Cardiac fibroblast (primary cell): ENCODE results near the gene HHIPL1.

Experiments
- DNase-seq, 2 donors: peaks; one replicate each; pipeline versions ENCODE4 v3.0.0 to v3.0.0-alpha.2; 2010; ENCODE audit warnings: low read depth in 2 of 2
- H3K4me3 ChIP-seq, 2 donors: replicated peaks in 1 of 2; 1 replicate in 1 of 2; 2 replicates in 1 of 2; pipeline ENCODE4 v1.5.1; 2011; ENCODE audit warnings: low read depth in 2 of 2, low read length in 2 of 2, mild to moderate bottlenecking in 2 of 2, moderate library complexity in 1 of 2
- CTCF ChIP-seq: IDR thresholded peaks from one replicate; pipeline ENCODE4 v1.5.1; 2011; ENCODE audit warnings: low read depth, mild to moderate bottlenecking, low read length, inconsistent platforms

HHIPL1 gene

GRCh38 chr14:99670361-99671234 is 25.7 kb downstream of the HHIPL1 start:
- DNase-seq = no peak
- no peak for TF ChIP-seq CTCF
- H3K4me3 ChIP-seq = no peak overlapping the region

- no peak overlapping the region for H3K4me3 ChIP-seq
- TF ChIP-seq CTCF = no peak
- no peak for DNase-seq
Measured at GRCh38 chr14:99671235-99672224, 26.6 kb downstream of the HHIPL1 start.

- no peak for DNase-seq
- no peak overlapping the region for H3K4me3 ChIP-seq
- no peak for TF ChIP-seq CTCF
Measured at GRCh38 chr14:99672506-99673304, 27.8 kb downstream of the HHIPL1 start.

- no peak overlapping the region for H3K4me3 ChIP-seq
- TF ChIP-seq CTCF = no peak
- no peak for DNase-seq
Measured at GRCh38 chr14:99673305-99674063, 28.6 kb downstream of the HHIPL1 start.

GRCh38 chr14:99674064-99674650 is 29.2 kb downstream of the HHIPL1 start:
- no peak for DNase-seq
- no peak for TF ChIP-seq CTCF
- H3K4me3 ChIP-seq = no peak overlapping the region
